ENCODE data around the gene ZCCHC13.

DNA sequence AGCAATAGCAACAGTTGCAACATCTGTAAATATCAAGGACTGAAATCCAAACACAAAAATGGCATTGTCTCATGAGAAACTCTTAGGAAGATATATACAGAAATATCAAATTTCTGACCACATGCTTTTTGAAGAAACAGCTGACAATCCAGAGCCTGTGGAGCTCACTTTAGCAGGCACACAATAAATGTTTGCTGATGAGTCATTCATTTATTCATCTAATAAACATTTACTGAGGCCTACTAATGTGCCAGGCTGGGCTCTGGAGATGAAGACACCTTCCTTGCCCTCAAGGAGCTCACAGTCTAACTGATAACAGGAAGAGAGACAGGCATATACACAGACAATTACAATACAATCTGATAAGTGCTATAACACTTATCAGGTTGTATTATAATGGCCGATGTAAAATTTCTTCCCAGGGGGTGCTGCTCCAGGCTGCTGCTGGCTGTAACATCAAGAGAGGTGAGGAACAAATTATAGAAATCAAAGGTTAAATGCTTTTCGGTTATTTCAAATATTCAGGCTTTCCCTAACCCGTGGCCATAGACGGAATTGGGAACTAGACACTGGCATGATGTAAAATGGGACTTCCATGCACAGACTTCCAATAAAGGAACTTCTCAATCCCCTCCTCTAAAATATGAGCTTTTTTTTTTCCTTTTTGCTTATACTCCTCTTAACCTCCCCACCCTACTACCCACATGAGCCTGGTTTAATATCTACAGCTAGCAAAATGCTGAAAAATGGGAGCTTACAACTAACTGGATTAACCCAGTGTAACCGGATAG is 16.8 kb upstream of the ZCCHC13 start:
- TF ChIP-seq, protein P1, sequence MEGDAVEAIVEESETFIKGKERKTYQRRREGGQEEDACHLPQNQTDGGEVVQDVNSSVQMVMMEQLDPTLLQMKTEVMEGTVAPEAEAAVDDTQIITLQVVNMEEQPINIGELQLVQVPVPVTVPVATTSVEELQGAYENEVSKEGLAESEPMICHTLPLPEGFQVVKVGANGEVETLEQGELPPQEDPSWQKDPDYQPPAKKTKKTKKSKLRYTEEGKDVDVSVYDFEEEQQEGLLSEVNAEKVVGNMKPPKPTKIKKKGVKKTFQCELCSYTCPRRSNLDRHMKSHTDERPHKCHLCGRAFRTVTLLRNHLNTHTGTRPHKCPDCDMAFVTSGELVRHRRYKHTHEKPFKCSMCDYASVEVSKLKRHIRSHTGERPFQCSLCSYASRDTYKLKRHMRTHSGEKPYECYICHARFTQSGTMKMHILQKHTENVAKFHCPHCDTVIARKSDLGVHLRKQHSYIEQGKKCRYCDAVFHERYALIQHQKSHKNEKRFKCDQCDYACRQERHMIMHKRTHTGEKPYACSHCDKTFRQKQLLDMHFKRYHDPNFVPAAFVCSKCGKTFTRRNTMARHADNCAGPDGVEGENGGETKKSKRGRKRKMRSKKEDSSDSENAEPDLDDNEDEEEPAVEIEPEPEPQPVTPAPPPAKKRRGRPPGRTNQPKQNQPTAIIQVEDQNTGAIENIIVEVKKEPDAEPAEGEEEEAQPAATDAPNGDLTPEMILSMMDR (IDR thresholded peaks at IDR 0.05; ENCODE audit: insufficient read depth, low read length) = no peak
- TF ChIP-seq SPI1 (IDR thresholded peaks at IDR 0.05; ENCODE audit: borderline replicate concordance, low read depth) (no peak), POLR2AphosphoS5 (IDR thresholded peaks at IDR 0.05; ENCODE audit: low read depth) (no peak)

All from HL-60 (cell line).